H9 (cell line): Measurements from ENCODE around the gene ASB18. TPM values are rescaled to one million over a fixed set of nuclear protein-coding genes. Genes with fewer than 3 reads are reported as not detected.

ENCODE experiments used
- DNase-seq: peaks from one replicate; pipeline ENCODE4 v3.0.0-alpha.2; 2017
- H2AFZ ChIP-seq: one replicate; pipeline ENCODE4 v1.6.1; 2013; ENCODE audit warnings: mild to moderate bottlenecking, low read length, control low read depth, moderate library complexity
- H2AK5ac ChIP-seq: 2 replicates; pipeline ENCODE4 v1.6.1; 2013; ENCODE audit warnings: low read length, control low read depth, mixed read lengths; ENCODE audit not compliant: insufficient read length
- H2BK120ac ChIP-seq: one replicate; pipeline ENCODE4 v1.6.1; 2013; ENCODE audit warnings: low read depth, mild to moderate bottlenecking, low read length, control low read depth, inconsistent platforms; ENCODE audit not compliant: poor library complexity, severe bottlenecking
- H2BK12ac ChIP-seq: 2 replicates; pipeline ENCODE4 v1.6.1; 2013; ENCODE audit warnings: low read length, control low read depth, mixed read lengths, low read depth; ENCODE audit not compliant: insufficient read length
- H2BK15ac ChIP-seq: 2 replicates; pipeline ENCODE4 v1.6.1; 2013; ENCODE audit warnings: low read depth, low read length, control low read depth
- H2BK20ac ChIP-seq: one replicate; pipeline ENCODE4 v1.6.1; 2013; ENCODE audit warnings: low read depth, mild to moderate bottlenecking, low read length, control low read depth, inconsistent platforms; ENCODE audit not compliant: poor library complexity, severe bottlenecking
- H2BK5ac ChIP-seq: 2 replicates; pipeline ENCODE4 v1.6.1; 2013; ENCODE audit warnings: low read length, control low read depth, mixed read lengths; ENCODE audit not compliant: insufficient read length
- H3K14ac ChIP-seq: 2 replicates; pipeline ENCODE4 v1.6.1; 2013; ENCODE audit warnings: low read length, control low read depth; ENCODE audit not compliant: insufficient read depth
- H3K18ac ChIP-seq: 2 replicates; pipeline ENCODE4 v1.6.1; 2013; ENCODE audit warnings: low read depth, mild to moderate bottlenecking, mixed read lengths, low read length, control low read depth; ENCODE audit not compliant: insufficient read length
- H3K23ac ChIP-seq: 2 replicates; pipeline ENCODE4 v1.6.1; 2013; ENCODE audit warnings: low read length, control low read depth, mixed read lengths, low read depth; ENCODE audit not compliant: insufficient read length
- H3K23me2 ChIP-seq: 2 replicates; pipeline ENCODE4 v1.6.1; 2013; ENCODE audit warnings: low read depth, mild to moderate bottlenecking, mixed read lengths, low read length, control low read depth; ENCODE audit not compliant: insufficient read length, poor library complexity, severe bottlenecking
- H3K27ac ChIP-seq: 2 replicates; pipeline ENCODE4 v1.5.1; 2013; ENCODE audit warnings: low read length, control low read depth, mixed read lengths, low read depth; ENCODE audit not compliant: insufficient read length
- H3K27me3 ChIP-seq: 2 replicates; pipeline ENCODE4 v1.6.1; 2013; ENCODE audit warnings: low read length, control low read depth, inconsistent platforms; ENCODE audit not compliant: insufficient read depth
- H3K4ac ChIP-seq: 2 replicates; pipeline ENCODE4 v1.6.1; 2013; ENCODE audit warnings: low read depth, mild to moderate bottlenecking, control low read depth, inconsistent platforms, low read length, moderate library complexity
- H3K4me1 ChIP-seq: 2 replicates; pipeline ENCODE4 v1.6.1; 2013; ENCODE audit warnings: low read length, control low read depth, inconsistent platforms; ENCODE audit not compliant: insufficient read depth
- H3K4me2 ChIP-seq: 2 replicates; pipeline ENCODE4 v1.6.1; 2013; ENCODE audit warnings: low read length, control low read depth, mixed read lengths; ENCODE audit not compliant: insufficient read length, insufficient read depth
- H3K56ac ChIP-seq: 2 replicates; pipeline ENCODE4 v1.6.1; 2013; ENCODE audit warnings: low read depth, mild to moderate bottlenecking, mixed read lengths, low read length, control low read depth; ENCODE audit not compliant: insufficient read length
- H3K79me1 ChIP-seq: 2 replicates; pipeline ENCODE4 v1.6.1; 2013; ENCODE audit warnings: low read depth, mild to moderate bottlenecking, moderate library complexity, low read length, control low read depth, inconsistent platforms; ENCODE audit not compliant: insufficient read depth, poor library complexity, severe bottlenecking
- H3K79me2 ChIP-seq: 2 replicates; pipeline ENCODE4 v1.6.1; 2013; ENCODE audit warnings: low read length, control low read depth, inconsistent platforms; ENCODE audit not compliant: insufficient read depth
- H3K9ac ChIP-seq: 2 replicates; pipeline ENCODE4 v1.6.1; 2013; ENCODE audit warnings: low read length, control low read depth, mixed read lengths; ENCODE audit not compliant: insufficient read length; ENCODE audit errors: extremely low read depth
- H3K9me3 ChIP-seq: one replicate; pipeline ENCODE4 v1.6.1; 2013; ENCODE audit warnings: low read depth, low read length, inconsistent platforms; ENCODE audit not compliant: control insufficient read depth
- H3T11ph ChIP-seq: one replicate; pipeline ENCODE4 v1.6.1; 2013; ENCODE audit warnings: mild to moderate bottlenecking, low read length, control low read depth, inconsistent platforms
- H4K20me1 ChIP-seq: one replicate; pipeline ENCODE4 v1.6.1; 2013; ENCODE audit not compliant: control insufficient read depth, insufficient read length, insufficient read depth
- H4K5ac ChIP-seq: 2 replicates; pipeline ENCODE4 v1.6.1; 2013; ENCODE audit warnings: low read depth, mild to moderate bottlenecking, mixed read lengths, low read length, control low read depth; ENCODE audit not compliant: insufficient read length
- H4K8ac ChIP-seq: replicated peaks from 2 replicates; pipeline ENCODE4 v1.6.1; 2013; ENCODE audit warnings: low read length, control low read depth, mixed read lengths, low read depth; ENCODE audit not compliant: insufficient read length
- H4K91ac ChIP-seq: 2 replicates; pipeline ENCODE4 v1.6.1; 2013; ENCODE audit warnings: low read depth, mild to moderate bottlenecking, moderate library complexity, mixed read lengths, low read length, control low read depth; ENCODE audit not compliant: insufficient read length
- H3K27ac Mint-ChIP-seq, 3 experiments: 2 replicates in 2 of 3; 3 replicates in 1 of 3; pipeline ENCODE4 v1.8.0; 2020 to 2021; ENCODE audit warnings: mixed read lengths in 3 of 3, mild to moderate bottlenecking in 1 of 3, moderate library complexity in 1 of 3
- H3K27me3 Mint-ChIP-seq: 2 replicates; pipeline ENCODE4 v1.8.0; 2021; ENCODE audit warnings: low read depth, mild to moderate bottlenecking, moderate library complexity, mixed read lengths
- H3K36me3 Mint-ChIP-seq, 3 experiments: 2 replicates in 2 of 3; 3 replicates in 1 of 3; pipeline ENCODE4 v1.8.0; 2020 to 2021; ENCODE audit warnings: low read depth in 3 of 3, mixed read lengths in 3 of 3; ENCODE audit not compliant: insufficient read depth in 1 of 3
- H3K4me1 Mint-ChIP-seq, 2 experiments: 2 replicates each; pipeline ENCODE4 v1.8.0; 2020; ENCODE audit warnings: mixed read lengths in 2 of 2
- H3K4me3 Mint-ChIP-seq, 2 experiments: 2 replicates in 1 of 2; 3 replicates in 1 of 2; pipeline ENCODE4 v1.8.0; 2020 to 2021; ENCODE audit warnings: mild to moderate bottlenecking in 2 of 2, mixed read lengths in 2 of 2, moderate library complexity in 1 of 2
- H3K9me3 Mint-ChIP-seq, 2 experiments: 2 replicates in 1 of 2; 3 replicates in 1 of 2; pipeline ENCODE4 v1.8.0; 2020; ENCODE audit warnings: mild to moderate bottlenecking in 2 of 2, mixed read lengths in 2 of 2, moderate library complexity in 1 of 2
- WGBS: extraction: QIAGEN DNeasy Blood & Tissue Kit; methylation state at CpG from one replicate; pipeline ENCODE4 v1.1.7; 2013; ENCODE audit warnings: missing lambda C conversion rate, low lambda C conversion rate, mixed read lengths; ENCODE audit not compliant: insufficient read length; ENCODE audit errors: extremely low coverage; 5-methylcytosine and 5-hydroxymethylcytosine counted together
- total RNA-seq: library from RNA; stranded (reverse); gene quantifications from 2 replicates; pipeline ENCODE4 v1.2.1, GENCODE V29; 2021
- TF ChIP-seq, protein P1 (sequence below): fragments of 200-600 bp; sonication (generic); conservative IDR thresholded peaks from 3 replicates; pipeline ENCODE4 v1.8.0; 2021; ENCODE audit warnings: antibody characterized with exemption, mild to moderate bottlenecking

Gene ASB18
- total RNA-seq, 1 experiment from 2014 or later, result not detected

DNA sequence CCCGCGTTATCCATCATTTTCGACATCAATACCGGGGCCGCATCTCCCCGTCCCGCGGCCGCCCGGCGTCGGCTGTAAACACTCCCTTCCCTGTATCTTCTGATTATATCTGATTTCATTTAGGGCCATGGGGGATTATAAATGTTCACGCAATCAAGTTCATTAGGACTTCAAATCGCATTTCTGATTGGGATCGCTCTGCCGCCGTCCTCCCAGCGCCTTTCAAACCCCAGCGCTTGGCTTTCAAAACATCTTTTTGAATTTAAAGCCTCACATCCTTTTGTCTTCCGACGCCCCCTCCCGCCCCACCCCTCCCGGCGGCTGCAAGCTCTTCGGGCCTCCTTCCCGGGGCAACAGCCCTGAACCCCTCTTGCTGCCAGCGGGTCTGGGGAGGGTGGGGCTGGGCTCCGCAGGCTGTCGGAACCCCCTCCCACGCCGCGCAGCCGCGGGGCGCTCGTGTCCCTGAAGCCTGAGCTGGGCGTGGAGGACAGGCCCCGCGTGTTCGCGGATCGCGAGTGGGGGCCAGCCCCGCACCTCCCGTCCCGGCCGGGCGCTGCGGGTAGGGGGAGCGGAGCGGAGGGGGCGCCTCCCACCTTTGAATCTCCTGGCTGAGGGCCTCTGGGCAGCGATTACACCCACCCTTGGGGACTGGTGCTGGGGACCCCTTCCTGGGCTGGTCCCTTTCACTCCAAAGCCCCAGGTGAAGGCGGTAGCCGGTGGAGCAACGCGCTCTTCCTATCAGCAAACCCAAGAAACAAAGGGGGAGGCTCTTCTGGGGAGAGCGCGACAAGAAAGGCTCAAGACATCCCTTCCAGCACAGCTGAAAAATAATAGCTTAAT is 84.8 kb downstream of the ASB18 start:
- Histone ChIP-seq H3K27ac (no peak overlapping the region), H3K18ac (no peak overlapping the region), H3K4me1 (peaks cover 8% of the 10 kb centered on the region; the same call in 1 of the 2 replicates), H2BK15ac (no peak overlapping the region), H3T11ph (no peak overlapping the region), H3K4ac (no peak overlapping the region), H4K91ac (no peak overlapping the region), H3K4me2 (peak overlapping the region; percentile 69), H4K8ac (no peak overlapping the region), H3K9ac (no peak overlapping the region), H3K23ac (no peak overlapping the region), H2BK12ac (no peak overlapping the region), H2AFZ (no peak overlapping the region), H2AK5ac (no peak overlapping the region), H4K5ac (no peak overlapping the region), H2BK20ac (no peak overlapping the region), H2BK5ac (no peak overlapping the region), H3K14ac (no peak overlapping the region), H3K79me2 (no peaks in the 10 kb centered on the region), H3K9me3 (no peaks in the 10 kb centered on the region), H4K20me1 (no peaks in the 10 kb centered on the region), H2BK120ac (no peak overlapping the region), H3K23me2 (peaks cover 12% of the 10 kb centered on the region), H3K79me1 (no peaks in the 10 kb centered on the region), H3K27me3 (peaks cover 16% of the 10 kb centered on the region; the same call in 1 of the 2 replicates), H3K56ac (no peak overlapping the region)
- H3K36me3 Mint-ChIP-seq, result no peaks in the 10 kb centered on the region
- no CpG with 5 or more reads among the region's 59 CpGs for WGBS
- H3K27ac Mint-ChIP-seq, result no peak overlapping the region; a peak in 1 of 7 replicates
- peaks cover 19 to 34% of the 10 kb centered on the region in 2 experiments for H3K4me1 Mint-ChIP-seq
- DNase-seq, result peak; percentile 57
- H3K4me3 Mint-ChIP-seq, result peak overlapping the region; percentile 61 to 75
- TF ChIP-seq, protein P1, sequence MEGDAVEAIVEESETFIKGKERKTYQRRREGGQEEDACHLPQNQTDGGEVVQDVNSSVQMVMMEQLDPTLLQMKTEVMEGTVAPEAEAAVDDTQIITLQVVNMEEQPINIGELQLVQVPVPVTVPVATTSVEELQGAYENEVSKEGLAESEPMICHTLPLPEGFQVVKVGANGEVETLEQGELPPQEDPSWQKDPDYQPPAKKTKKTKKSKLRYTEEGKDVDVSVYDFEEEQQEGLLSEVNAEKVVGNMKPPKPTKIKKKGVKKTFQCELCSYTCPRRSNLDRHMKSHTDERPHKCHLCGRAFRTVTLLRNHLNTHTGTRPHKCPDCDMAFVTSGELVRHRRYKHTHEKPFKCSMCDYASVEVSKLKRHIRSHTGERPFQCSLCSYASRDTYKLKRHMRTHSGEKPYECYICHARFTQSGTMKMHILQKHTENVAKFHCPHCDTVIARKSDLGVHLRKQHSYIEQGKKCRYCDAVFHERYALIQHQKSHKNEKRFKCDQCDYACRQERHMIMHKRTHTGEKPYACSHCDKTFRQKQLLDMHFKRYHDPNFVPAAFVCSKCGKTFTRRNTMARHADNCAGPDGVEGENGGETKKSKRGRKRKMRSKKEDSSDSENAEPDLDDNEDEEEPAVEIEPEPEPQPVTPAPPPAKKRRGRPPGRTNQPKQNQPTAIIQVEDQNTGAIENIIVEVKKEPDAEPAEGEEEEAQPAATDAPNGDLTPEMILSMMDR, result no peak
- peaks cover 90% of the 10 kb centered on the region for H3K27me3 Mint-ChIP-seq
- peaks cover 6 to 13% of the 10 kb centered on the region in 2 experiments; a peak in 4 of 5 replicates for H3K9me3 Mint-ChIP-seq
